Measurements from ENCODE around the gene DGKA.

Gene DGKA

GRCh38 chr12:55966408-55967281, 35.7 kb downstream of the DGKA start, which contains the start of gene CDK2:
TSS of gene CDK2 (plus strand) at chr12:55966830. CDS start at chr12:55967009, 179 bp downstream.
- ChIA-PET CTCF (interaction anchor here (1.0 to 2.3 kb wide), 3 partner anchors 14 to 63 kb away, joined by 3 to 12 read pairs (median 4); no protein-coding TSS in a partner anchor), POLR2A (interaction anchor here (0.7 kb wide), 1 partner anchor 151 kb away, joined by 3 read pairs; the partner anchor contains the start of gene ZC3H10)
- DNase-seq (ENCODE audit: low read depth, low spot score): no peak
- no peak for TF ChIP-seq CTCF (IDR thresholded peaks at IDR 0.05; ENCODE audit: insufficient read depth, low read length, missing control alignments)
- H3K4me3 ChIP-seq (ENCODE audit: low read depth, low read length): peak within 1 kb of the TSS; percentile 85

- POLR2A ChIA-PET: no interaction called here
- no peak overlapping the region for H3K4me3 ChIP-seq (ENCODE audit: low read depth, low read length)
- CTCF ChIA-PET: interaction anchor here (2.3 kb wide), 2 partner anchors 27 to 30 kb away, joined by 11 to 12 read pairs; no protein-coding TSS in a partner anchor
- no peak for TF ChIP-seq CTCF (IDR thresholded peaks at IDR 0.05; ENCODE audit: insufficient read depth, low read length, missing control alignments)
- no peak for DNase-seq (ENCODE audit: low read depth, low spot score)
These were observed 38.4 kb downstream of the DGKA start for GRCh38 chr12:55969356-55969755.

DNA sequence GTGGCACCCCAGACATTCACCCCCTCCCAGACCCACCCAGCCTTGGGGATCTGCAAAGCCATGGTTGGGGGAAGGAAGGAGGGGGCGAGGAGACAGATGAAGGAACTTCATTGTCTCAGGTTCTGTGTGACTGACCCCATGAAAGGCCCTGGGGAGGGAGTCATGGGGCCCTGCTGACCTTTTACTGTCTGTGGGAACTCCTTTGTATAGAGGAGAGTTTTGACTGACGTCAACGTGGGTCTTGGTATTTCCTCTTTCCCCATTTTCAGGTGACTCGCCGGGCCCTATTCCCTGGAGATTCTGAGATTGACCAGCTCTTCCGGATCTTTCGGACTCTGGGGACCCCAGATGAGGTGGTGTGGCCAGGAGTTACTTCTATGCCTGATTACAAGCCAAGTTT, 39.8 kb downstream of the DGKA start:
- no peak overlapping the region for H3K4me3 ChIP-seq (ENCODE audit: low read depth, low read length)
- CTCF ChIA-PET: interaction anchor here (1.1 kb wide), 2 partner anchors 25 to 30 kb away, joined by 3 to 5 read pairs; no protein-coding TSS in a partner anchor
- TF ChIP-seq CTCF (IDR thresholded peaks at IDR 0.05; ENCODE audit: insufficient read depth, low read length, missing control alignments): no peak
- no peak for DNase-seq (ENCODE audit: low read depth, low spot score)
- POLR2A ChIA-PET: no interaction called here

- no peak overlapping the region for H3K4me3 ChIP-seq (ENCODE audit: low read depth, low read length)
- no peak for TF ChIP-seq CTCF (IDR thresholded peaks at IDR 0.05; ENCODE audit: insufficient read depth, low read length, missing control alignments)
These were observed 41.1 kb downstream of the DGKA start for GRCh38 chr12:55972042-55972441.

DNA sequence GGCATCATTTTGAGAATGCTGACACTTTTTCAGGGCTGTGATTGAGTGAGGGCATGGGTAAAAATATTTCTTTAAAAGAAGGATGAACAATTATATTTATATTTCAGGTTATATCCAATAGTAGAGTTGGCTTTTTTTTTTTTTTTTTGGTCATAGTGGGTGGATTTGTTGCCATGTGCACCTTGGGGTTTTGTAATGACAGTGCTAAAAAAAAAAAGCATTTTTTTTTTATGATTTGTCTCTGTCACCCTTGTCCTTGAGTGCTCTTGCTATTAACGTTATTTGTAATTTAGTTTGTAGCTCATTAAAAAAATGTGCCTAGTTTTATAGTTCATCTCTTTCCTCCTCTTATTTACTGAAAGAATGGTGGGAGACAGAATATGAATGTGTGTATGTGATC, 41.5 kb downstream of the DGKA start:
- no peak for TF ChIP-seq CTCF (IDR thresholded peaks at IDR 0.05; ENCODE audit: insufficient read depth, low read length, missing control alignments)
- ChIA-PET POLR2A (no interaction called here), CTCF (interaction anchor here (1.0 to 1.2 kb wide), 2 partner anchors 17 to 23 kb away, joined by 3 to 4 read pairs; no protein-coding TSS in a partner anchor)
- peak overlapping the region; percentile 72 for H3K4me3 ChIP-seq (ENCODE audit: low read depth, low read length)
- no peak for DNase-seq (ENCODE audit: low read depth, low spot score)

More at GRCh38 chr12:55972042-55972441, 41.1 kb downstream of the DGKA start:
- POLR2A ChIA-PET: no interaction called here
- CTCF ChIA-PET: interaction anchor here (1.0 to 1.2 kb wide), 2 partner anchors 17 to 24 kb away, joined by 3 to 4 read pairs; no protein-coding TSS in a partner anchor
- DNase-seq (ENCODE audit: low read depth, low spot score): no peak
